Anterior cingulate cortex (tissue), 58 donors: Measurements from ENCODE around the gene ZNF280B.
"Not testable (repeated sequence)": the region's sequence is repeated elsewhere in the genome, so short reads cannot be mapped to it uniquely, and the experiment has no call there.

ENCODE experiments used
- DNase-seq, 58 donors: peaks; one replicate each; lab custom pipeline; 2025; lab: John Stamatoyannopoulos, UW

Gene ZNF280B

DNA sequence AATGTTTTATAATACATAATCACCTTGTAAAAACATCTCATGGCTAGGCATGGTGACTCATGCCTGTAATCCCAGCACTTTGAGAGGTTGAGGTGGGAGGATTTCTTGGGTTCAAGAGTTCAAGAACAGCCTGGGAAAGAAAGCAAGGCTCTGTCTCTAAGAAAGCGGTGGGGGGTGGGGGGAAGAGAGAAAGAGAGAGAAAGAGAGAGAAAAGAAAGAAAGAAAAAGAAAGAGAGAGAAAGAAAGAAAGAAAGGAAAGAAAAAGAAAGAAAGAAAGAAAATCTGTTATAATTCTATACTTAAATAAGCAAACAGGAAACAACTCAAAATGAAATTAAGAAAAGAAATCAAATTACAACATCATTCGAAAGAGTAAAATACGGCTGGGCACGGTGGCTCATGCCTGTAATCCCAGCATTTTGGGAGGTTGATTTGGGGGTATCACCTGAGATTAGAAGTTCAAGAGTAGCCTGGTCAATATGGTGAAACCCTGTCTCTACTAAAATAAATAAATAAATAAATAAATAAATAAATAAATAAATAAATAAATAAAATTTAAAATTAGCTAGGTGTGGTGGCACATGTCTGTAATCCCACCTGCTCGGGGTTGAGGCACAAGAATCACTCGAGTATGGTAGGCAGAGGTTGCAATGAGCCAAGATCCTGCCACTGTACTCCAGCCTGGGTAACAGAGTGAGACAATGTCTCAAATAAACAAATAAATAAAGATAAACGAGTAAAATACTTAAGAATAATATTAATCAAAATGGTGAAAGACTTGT lies 65.4 kb downstream of the ZNF280B start:
- DNase-seq = no peak

DNA sequence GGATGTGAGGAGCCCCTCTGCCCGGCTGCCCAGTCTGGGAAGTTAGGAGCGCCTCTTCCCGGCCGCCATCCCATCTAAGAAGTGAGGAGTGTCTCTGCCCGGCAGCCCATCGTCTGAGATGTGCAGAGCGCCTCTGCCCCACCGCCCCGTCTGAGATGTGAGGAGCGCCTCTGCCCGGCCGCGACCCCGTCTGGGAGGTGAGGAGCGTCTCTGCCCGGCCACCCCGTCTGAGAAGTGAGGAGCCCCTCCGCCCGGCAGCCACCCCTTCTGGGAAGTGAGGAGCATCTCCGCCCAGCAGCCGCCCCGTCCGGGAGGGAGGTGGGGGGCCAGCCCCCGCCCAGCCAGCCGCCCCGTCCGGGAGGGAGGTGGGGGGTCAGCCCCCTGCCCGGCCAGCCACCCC lies 66.9 kb downstream of the ZNF280B start:
- DNase-seq = not testable (repeated sequence)

DNA sequence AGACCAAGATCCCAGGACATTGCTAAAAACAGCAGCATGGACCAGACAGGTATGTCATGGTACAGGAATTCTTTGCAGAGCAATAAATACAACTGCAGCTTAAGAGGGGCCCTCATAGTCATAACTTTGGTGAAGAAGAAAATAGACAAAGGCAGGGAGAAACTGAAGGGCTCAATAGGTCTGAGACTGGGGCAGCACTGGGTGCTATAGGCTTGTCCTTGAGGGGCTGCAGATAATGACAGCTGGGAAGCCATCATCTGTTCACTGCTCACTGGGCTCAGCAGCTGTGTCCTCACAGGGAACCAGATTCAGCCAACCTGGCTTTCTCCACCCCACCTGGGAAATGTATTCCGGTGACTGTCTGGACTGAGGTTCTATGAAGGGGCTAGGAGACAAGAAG lies 68.4 kb downstream of the ZNF280B start:
- DNase-seq = no peak
